Suprapubic skin (tissue), 4 donors: ENCODE measurements around the gene CLASP1. TPM values are rescaled to one million over a fixed set of nuclear protein-coding genes. Genes with fewer than 3 reads are reported as not detected.
"Not testable (repeated sequence)": the region's sequence is repeated elsewhere in the genome, so short reads cannot be mapped to it uniquely, and the experiment has no call there.

Experiments used
- DNase-seq, 2 donors: peaks; one replicate each; pipeline ENCODE4 v3.0.0-alpha.2; 2019; ENCODE audit warnings: low spot score in 2 of 2
- H3K27ac ChIP-seq: fragments of 200-600 bp; sonication (generic); one replicate; pipeline ENCODE4 v1.5.1; 2019
- H3K27me3 ChIP-seq: fragments of 200-600 bp; sonication (generic); one replicate; pipeline ENCODE4 v1.5.1; 2019
- H3K36me3 ChIP-seq: fragments of 200-600 bp; sonication (generic); one replicate; pipeline ENCODE4 v1.5.1; 2019
- H3K4me1 ChIP-seq: fragments of 200-600 bp; sonication (generic); one replicate; pipeline ENCODE4 v1.5.1; 2019
- H3K4me3 ChIP-seq: fragments of 200-600 bp; sonication (generic); one replicate; pipeline ENCODE4 v1.5.1; 2019; ENCODE audit warnings: mild to moderate bottlenecking
- H3K9me3 ChIP-seq: fragments of 200-600 bp; sonication (generic); one replicate; pipeline ENCODE4 v1.5.1; 2019
- EP300 ChIP-seq: sonication (generic); formaldehyde crosslinking; IDR thresholded peaks from one replicate; pipeline ENCODE4 v1.6.1; 2017; ENCODE audit warnings: antibody characterized with exemption
- POLR2A ChIP-seq, 2 donors: fragments of 450-650 bp; IDR thresholded peaks; one replicate each; pipeline ENCODE4 v1.6.1; 2017; ENCODE audit warnings: antibody characterized with exemption in 2 of 2, mild to moderate bottlenecking in 2 of 2, moderate library complexity in 2 of 2
- POLR2AphosphoS5 ChIP-seq, 3 donors: sonication (generic); formaldehyde crosslinking; IDR thresholded peaks; one replicate each; pipeline ENCODE4 v1.6.1; 2017; ENCODE audit warnings: antibody characterized with exemption in 3 of 3
- WGBS: methylation state at CpG from one replicate; pipeline ENCODE4 v1.1.5; 2018; 5-methylcytosine and 5-hydroxymethylcytosine counted together
- total RNA-seq, 4 donors: library from RNA; depleted of rRNA; stranded (reverse); fragments of >200 nt; gene quantifications; one replicate each; pipeline ENCODE4 v1.1.0, GENCODE V29; 2016
- TF ChIP-seq, protein P1 (sequence below), 2 donors: fragments of 200-600 bp in 1 of 2; fragments of 450-650 bp in 1 of 2; sonication (generic) in 1 of 2; IDR thresholded peaks; one replicate each; pipeline ENCODE4 v1.5.1; 2016 to 2019; ENCODE audit warnings: antibody characterized with exemption in 2 of 2, mild to moderate bottlenecking in 1 of 2, moderate library complexity in 1 of 2

Gene CLASP1
- total RNA-seq, 4 donors from 2014 or later: 53.3 to 99.5 (median 67.6) TPM

DNA sequence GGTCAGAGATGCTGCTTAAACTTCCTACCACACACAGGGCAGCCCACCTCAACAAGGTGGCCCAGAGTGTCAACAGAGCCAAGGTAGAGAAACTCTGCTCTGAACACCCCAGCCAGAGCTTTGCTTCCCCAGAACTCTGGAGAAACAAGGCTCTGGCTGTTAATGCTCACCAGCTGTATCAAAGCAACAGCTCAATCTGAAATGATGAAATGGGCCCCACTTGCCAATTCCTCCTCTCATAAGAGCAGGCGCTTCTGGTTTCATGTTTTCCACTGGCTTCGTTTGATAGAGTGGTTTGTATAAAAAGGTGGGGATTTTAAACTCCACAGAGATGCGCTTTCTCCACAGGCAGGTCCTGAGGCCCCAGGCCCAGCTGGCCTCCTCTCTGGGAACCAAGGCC lies 303.4 kb downstream of the CLASP1 start:
- no peak overlapping the region for H3K4me3 ChIP-seq
- WGBS: 73% methylated on average over 3 of the region's 3 CpGs
- no peaks in the 10 kb centered on the region for H3K27me3 ChIP-seq
- H3K9me3 ChIP-seq: no peaks in the 10 kb centered on the region
- H3K36me3 ChIP-seq: peaks cover 90% of the 10 kb centered on the region
- DNase-seq: peak in 1 of 2 donors; percentile 38
- no peak for TF ChIP-seq POLR2AphosphoS5 (IDR thresholded peaks at IDR 0.05)
- TF ChIP-seq, protein P1, sequence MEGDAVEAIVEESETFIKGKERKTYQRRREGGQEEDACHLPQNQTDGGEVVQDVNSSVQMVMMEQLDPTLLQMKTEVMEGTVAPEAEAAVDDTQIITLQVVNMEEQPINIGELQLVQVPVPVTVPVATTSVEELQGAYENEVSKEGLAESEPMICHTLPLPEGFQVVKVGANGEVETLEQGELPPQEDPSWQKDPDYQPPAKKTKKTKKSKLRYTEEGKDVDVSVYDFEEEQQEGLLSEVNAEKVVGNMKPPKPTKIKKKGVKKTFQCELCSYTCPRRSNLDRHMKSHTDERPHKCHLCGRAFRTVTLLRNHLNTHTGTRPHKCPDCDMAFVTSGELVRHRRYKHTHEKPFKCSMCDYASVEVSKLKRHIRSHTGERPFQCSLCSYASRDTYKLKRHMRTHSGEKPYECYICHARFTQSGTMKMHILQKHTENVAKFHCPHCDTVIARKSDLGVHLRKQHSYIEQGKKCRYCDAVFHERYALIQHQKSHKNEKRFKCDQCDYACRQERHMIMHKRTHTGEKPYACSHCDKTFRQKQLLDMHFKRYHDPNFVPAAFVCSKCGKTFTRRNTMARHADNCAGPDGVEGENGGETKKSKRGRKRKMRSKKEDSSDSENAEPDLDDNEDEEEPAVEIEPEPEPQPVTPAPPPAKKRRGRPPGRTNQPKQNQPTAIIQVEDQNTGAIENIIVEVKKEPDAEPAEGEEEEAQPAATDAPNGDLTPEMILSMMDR (IDR thresholded peaks at IDR 0.05): no peak
- no peak for TF ChIP-seq EP300
- TF ChIP-seq POLR2A (IDR thresholded peaks at IDR 0.05): no peak
- peak overlapping the region; percentile 32 for H3K27ac ChIP-seq
- peaks cover 8% of the 10 kb centered on the region for H3K4me1 ChIP-seq

DNA sequence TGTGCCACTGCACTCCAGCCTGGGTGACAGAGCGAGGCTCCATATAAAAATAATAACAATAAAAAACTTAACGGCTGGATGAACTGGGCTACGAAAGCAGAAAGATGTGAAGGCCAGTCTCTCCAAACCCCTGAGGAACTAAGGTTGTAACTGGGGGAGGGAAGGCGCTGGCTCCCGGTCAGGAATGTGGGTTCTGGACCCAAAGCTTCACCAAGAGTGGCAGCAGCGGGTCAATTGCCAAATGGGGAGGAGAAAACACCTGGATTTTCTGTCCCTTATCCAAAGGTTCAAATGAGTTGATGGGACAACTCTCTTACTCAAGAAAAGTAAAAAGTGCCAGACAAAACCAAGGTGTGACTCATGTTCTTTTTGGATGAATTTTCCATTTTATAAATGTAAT lies 304.2 kb downstream of the CLASP1 start:
- no peak for TF ChIP-seq POLR2A (IDR thresholded peaks at IDR 0.05)
- no peak for TF ChIP-seq POLR2AphosphoS5 (IDR thresholded peaks at IDR 0.05)
- no peak for TF ChIP-seq EP300
- TF ChIP-seq, protein P1 (IDR thresholded peaks at IDR 0.05): no peak
- Histone ChIP-seq H3K36me3 (peaks cover 90% of the 10 kb centered on the region), H3K4me3 (no peak overlapping the region), H3K27me3 (no peaks in the 10 kb centered on the region), H3K27ac (no peak overlapping the region), H3K9me3 (no peaks in the 10 kb centered on the region), H3K4me1 (peaks cover 8% of the 10 kb centered on the region)
- WGBS: 77% methylated on average over 6 of the region's 6 CpGs
- DNase-seq: peak in 1 of 2 donors; percentile 11

DNA sequence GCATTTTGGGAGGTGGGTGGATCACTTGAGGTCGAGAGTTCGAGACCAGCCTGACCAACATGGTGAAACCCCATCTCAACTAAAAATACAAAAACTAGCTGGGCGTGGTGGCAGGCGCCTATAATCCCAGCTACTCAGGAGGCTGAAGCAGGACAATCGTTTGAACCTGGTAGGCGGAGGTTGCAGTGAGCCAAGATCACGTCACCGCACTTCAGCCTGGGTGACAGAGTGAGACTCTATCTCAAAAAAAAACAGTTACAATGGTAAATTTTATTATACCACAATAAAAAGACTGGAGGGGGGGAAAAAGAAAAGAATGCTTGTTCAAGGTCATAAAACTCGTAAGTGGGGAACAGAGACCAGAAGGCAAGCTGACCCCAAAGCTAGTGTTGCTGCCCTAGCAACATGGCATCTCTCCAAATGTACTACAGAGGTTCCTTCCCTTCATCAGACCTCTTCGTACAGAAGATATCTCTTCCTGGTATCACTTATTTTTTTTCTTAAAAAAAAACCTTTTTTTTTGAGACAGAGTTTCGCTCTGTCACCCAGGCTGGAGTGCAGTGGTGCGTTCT lies 305.3 kb downstream of the CLASP1 start:
- not testable (repeated sequence) for DNase-seq
- 93% methylated on average over 12 of the region's 12 CpGs for WGBS
- peaks cover 91% of the 10 kb centered on the region for H3K36me3 ChIP-seq

DNA sequence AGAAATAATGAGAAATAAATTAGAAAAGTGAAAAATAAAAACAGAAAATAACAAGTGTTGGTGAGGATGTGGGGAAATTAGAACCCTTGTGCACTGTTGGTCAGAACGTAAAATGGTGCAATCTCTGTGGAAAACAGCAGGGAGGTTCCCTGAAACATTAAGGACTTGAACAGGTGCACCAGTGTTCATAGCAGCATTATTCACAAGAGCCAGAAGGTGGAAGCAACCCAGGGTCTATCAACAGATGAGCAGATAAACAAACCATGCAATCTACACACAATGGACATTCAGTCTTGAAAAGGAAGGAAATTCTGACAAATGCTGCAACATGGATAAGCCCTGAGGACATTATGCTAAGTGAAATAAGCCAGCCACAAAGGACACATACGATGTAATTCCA lies 306.1 kb downstream of the CLASP1 start:
- no peak for TF ChIP-seq EP300
- no peak for TF ChIP-seq POLR2AphosphoS5 (IDR thresholded peaks at IDR 0.05)
- TF ChIP-seq, protein P1 (IDR thresholded peaks at IDR 0.05): no peak
- no peak for TF ChIP-seq POLR2A (IDR thresholded peaks at IDR 0.05)
- Histone ChIP-seq H3K4me1 (peaks cover 8% of the 10 kb centered on the region), H3K36me3 (peaks cover 92% of the 10 kb centered on the region), H3K4me3 (no peak overlapping the region), H3K27ac (no peak overlapping the region), H3K9me3 (no peaks in the 10 kb centered on the region), H3K27me3 (no peaks in the 10 kb centered on the region)
- DNase-seq: no peak
- WGBS: 77% methylated on average over 2 of the region's 2 CpGs

More for the DNA sequence above, 305.3 kb downstream of the CLASP1 start:
- H3K9me3 ChIP-seq, H3K27ac ChIP-seq, H3K27me3 ChIP-seq, H3K4me1 ChIP-seq, H3K4me3 ChIP-seq: not testable (repeated sequence)

DNA sequence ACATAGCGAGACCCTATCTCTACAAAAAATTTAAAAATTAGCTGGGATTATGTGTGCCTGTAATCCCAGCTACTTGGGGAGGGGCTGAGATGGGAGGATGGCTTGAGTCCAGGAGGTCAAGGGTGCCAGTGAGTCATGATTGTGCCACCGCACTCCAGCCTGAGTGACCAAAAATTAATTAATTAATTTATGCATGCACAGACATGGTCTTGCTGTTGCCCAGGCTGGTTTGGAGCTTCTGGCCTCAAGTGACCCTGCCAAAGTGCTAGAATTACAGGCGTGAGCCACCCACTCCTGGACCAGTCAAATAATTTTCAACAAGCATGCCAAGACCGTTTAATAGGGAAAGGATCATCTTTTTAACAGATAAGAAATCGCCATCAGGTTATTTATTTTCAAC lies 306.5 kb downstream of the CLASP1 start:
- no peak for TF ChIP-seq POLR2A (IDR thresholded peaks at IDR 0.05)
- TF ChIP-seq, protein P1 (IDR thresholded peaks at IDR 0.05): no peak
- TF ChIP-seq EP300: no peak
- no peak for TF ChIP-seq POLR2AphosphoS5 (IDR thresholded peaks at IDR 0.05)
- H3K9me3 ChIP-seq: no peaks in the 10 kb centered on the region
- peak in 1 of 2 donors; percentile 13 for DNase-seq
- no peak overlapping the region for H3K27ac ChIP-seq
- H3K27me3 ChIP-seq: no peaks in the 10 kb centered on the region
- WGBS: 95% methylated on average over 5 of the region's 5 CpGs
- H3K4me1 ChIP-seq: peaks cover 8% of the 10 kb centered on the region
- H3K4me3 ChIP-seq: no peak overlapping the region
- H3K36me3 ChIP-seq: peaks cover 92% of the 10 kb centered on the region

DNA sequence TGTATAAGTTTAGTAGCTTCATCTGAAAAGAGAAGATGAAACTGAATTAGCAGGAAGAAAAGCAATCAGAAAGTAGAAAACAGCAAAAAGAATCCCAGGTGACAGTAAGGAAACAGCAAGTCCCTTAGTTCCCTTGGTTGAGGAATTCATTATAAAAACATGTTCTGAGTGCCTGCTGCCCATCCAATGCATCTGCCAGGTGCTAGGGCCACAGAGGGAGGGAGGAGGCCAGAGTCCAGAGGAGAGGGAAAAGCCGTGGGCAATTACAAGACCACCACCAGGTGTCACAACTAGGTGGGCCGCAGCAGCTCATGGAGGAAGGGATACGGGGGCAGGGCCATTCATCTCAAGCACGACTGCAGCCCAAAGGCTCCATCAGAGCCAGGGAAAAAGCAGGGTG lies 308.3 kb downstream of the CLASP1 start:
- DNase-seq: peak in 1 of 2 donors; percentile 13
- peaks cover 82% of the 10 kb centered on the region for H3K36me3 ChIP-seq
- no peaks in the 10 kb centered on the region for H3K9me3 ChIP-seq
- no peak for TF ChIP-seq EP300
- peaks cover 3% of the 10 kb centered on the region for H3K4me1 ChIP-seq
- no peak overlapping the region for H3K4me3 ChIP-seq
- no peak overlapping the region for H3K27ac ChIP-seq
- WGBS: 100% methylated on average over 4 of the region's 4 CpGs
- no peaks in the 10 kb centered on the region for H3K27me3 ChIP-seq
